Liver (tissue), 9 donors: ENCODE results near the gene ANAPC16. TPM values are rescaled to one million over a fixed set of nuclear protein-coding genes. Genes with fewer than 3 reads are reported as not detected.

Source experiments
- DNase-seq: peaks from one replicate; pipeline ENCODE4 v3.0.0-alpha.2; 2017; ENCODE audit warnings: low spot score
- H3K27ac ChIP-seq, 2 donors: one replicate each; pipeline ENCODE4 v1.7.0; 2013; ENCODE audit warnings: inconsistent platforms in 2 of 2, low read length in 2 of 2, control low read depth in 1 of 2, low read depth in 1 of 2, mild to moderate bottlenecking in 1 of 2
- H3K27me3 ChIP-seq, 4 donors: one replicate each; pipeline versions ENCODE4 v1.6.1 to v1.7.0; 2013; ENCODE audit warnings: low read length in 3 of 4, inconsistent platforms in 1 of 4, mild to moderate bottlenecking in 1 of 4, moderate library complexity in 1 of 4; ENCODE audit not compliant: control insufficient read depth in 4 of 4, insufficient read depth in 4 of 4
- H3K36me3 ChIP-seq, 4 donors: one replicate each; pipeline versions ENCODE4 v1.6.1 to v1.7.0; 2013; ENCODE audit warnings: low read length in 3 of 4, mild to moderate bottlenecking in 3 of 4, low read depth in 1 of 4, moderate library complexity in 1 of 4; ENCODE audit not compliant: control insufficient read depth in 4 of 4, insufficient read depth in 3 of 4
- H3K4me1 ChIP-seq, 4 donors: one replicate each; pipeline versions ENCODE4 v1.6.1 to v1.7.0; 2013; ENCODE audit warnings: low read length in 3 of 4, mild to moderate bottlenecking in 3 of 4, moderate library complexity in 1 of 4; ENCODE audit not compliant: control insufficient read depth in 4 of 4, insufficient read depth in 4 of 4
- H3K4me3 ChIP-seq, 3 donors: one replicate each; pipeline versions ENCODE4 v1.6.1 to v1.7.0; 2013; ENCODE audit warnings: low read length in 3 of 3, control low read depth in 1 of 3, low read depth in 1 of 3, mild to moderate bottlenecking in 1 of 3
- H3K9ac ChIP-seq, 2 donors: one replicate each; pipeline ENCODE4 v1.7.0; 2013; ENCODE audit warnings: low read length in 2 of 2, mild to moderate bottlenecking in 2 of 2, moderate library complexity in 2 of 2, control low read depth in 1 of 2, low read depth in 1 of 2
- H3K9me3 ChIP-seq, 4 donors: one replicate each; pipeline versions ENCODE4 v1.6.1 to v1.7.0; 2013; ENCODE audit warnings: low read length in 3 of 4; ENCODE audit not compliant: control insufficient read depth in 4 of 4
- ATF3 ChIP-seq: IDR thresholded peaks from 2 replicates; pipeline ENCODE4 v1.6.1; 2016; ENCODE audit warnings: antibody characterized with exemption
- CTCF ChIP-seq: fragments of 150-350 bp; IDR thresholded peaks from 2 replicates; pipeline ENCODE4 v1.5.1; 2017; ENCODE audit warnings: improper control_type of control experiment, low read depth, low read length; ENCODE audit not compliant: missing input control
- EGR1 ChIP-seq, 2 donors: IDR thresholded peaks; 2 replicates each; pipeline ENCODE4 v1.6.1; 2016 to 2018; ENCODE audit warnings: antibody characterized with exemption in 2 of 2, low read depth in 2 of 2
- FOXA1 ChIP-seq: IDR thresholded peaks from 2 replicates; pipeline ENCODE4 v1.6.1; 2016; ENCODE audit warnings: antibody characterized with exemption
- FOXA2 ChIP-seq: IDR thresholded peaks from 2 replicates; pipeline ENCODE4 v1.6.1; 2016; ENCODE audit warnings: antibody characterized with exemption
- GABPA ChIP-seq, 2 donors: IDR thresholded peaks in 1 of 2; conservative IDR thresholded peaks in 1 of 2; 2 replicates each; pipeline ENCODE4 v1.6.1; 2016; ENCODE audit warnings: antibody characterized with exemption in 2 of 2, mild to moderate bottlenecking in 1 of 2, moderate library complexity in 1 of 2
- HNF4A ChIP-seq, 2 donors: conservative IDR thresholded peaks; 2 replicates each; pipeline ENCODE4 v1.6.1; 2016; ENCODE audit warnings: antibody characterized with exemption in 2 of 2, mild to moderate bottlenecking in 2 of 2
- HNF4G ChIP-seq: IDR thresholded peaks from 2 replicates; pipeline ENCODE4 v1.6.1; 2016; ENCODE audit warnings: antibody characterized with exemption
- JUND ChIP-seq, 2 donors: IDR thresholded peaks; 2 replicates each; pipeline ENCODE4 v1.6.1; 2016; ENCODE audit warnings: antibody characterized with exemption in 2 of 2
- MAX ChIP-seq: IDR thresholded peaks from 2 replicates; pipeline ENCODE4 v1.6.1; 2016; ENCODE audit warnings: antibody characterized with exemption
- NR2F2 ChIP-seq: IDR thresholded peaks from 2 replicates; pipeline ENCODE4 v1.6.1; 2016; ENCODE audit warnings: antibody characterized with exemption
- RAD21 ChIP-seq, 2 donors: IDR thresholded peaks; 2 replicates each; pipeline ENCODE4 v1.6.1; 2016; ENCODE audit warnings: antibody characterized with exemption in 2 of 2, mild to moderate bottlenecking in 2 of 2
- REST ChIP-seq: IDR thresholded peaks from 2 replicates; pipeline ENCODE4 v1.6.1; 2016; ENCODE audit warnings: antibody characterized with exemption, mild to moderate bottlenecking
- RXRA ChIP-seq, 2 donors: IDR thresholded peaks; 2 replicates each; pipeline ENCODE4 v1.6.1; 2017 to 2018; ENCODE audit warnings: antibody characterized with exemption in 2 of 2, mild to moderate bottlenecking in 1 of 2
- SP1 ChIP-seq: IDR thresholded peaks from 2 replicates; pipeline ENCODE4 v1.6.1; 2018; ENCODE audit warnings: antibody characterized with exemption, mild to moderate bottlenecking
- TAF1 ChIP-seq: conservative IDR thresholded peaks from 2 replicates; pipeline ENCODE4 v1.6.1; 2016; ENCODE audit warnings: antibody characterized with exemption, mild to moderate bottlenecking
- YY1 ChIP-seq: IDR thresholded peaks from 2 replicates; pipeline ENCODE4 v1.6.1; 2016; ENCODE audit warnings: antibody characterized with exemption, mild to moderate bottlenecking
- ZBTB33 ChIP-seq: IDR thresholded peaks from 2 replicates; pipeline ENCODE4 v1.6.1; 2016; ENCODE audit warnings: antibody characterized with exemption
- WGBS: extraction: QIAGEN DNeasy Blood & Tissue Kit; methylation state at CpG from one replicate; pipeline ENCODE4 v1.1.7; 2013; 5-methylcytosine and 5-hydroxymethylcytosine counted together
- polyA plus RNA-seq, 2 donors: library from polyadenylated mRNA; stranded (reverse) in 1 of 2; unstranded in 1 of 2; fragments of 200-250 nt in 1 of 2; fragments of >200 nt in 1 of 2; fragmentation: Nextera tagmentation in 1 of 2; extraction: Ambion mirVana in 1 of 2; gene quantifications; one replicate each; pipeline versions ENCODE4 v1.2.1 to v1.2.3, GENCODE V29; 2013 to 2015
- total RNA-seq, 2 donors: library from RNA; depleted of rRNA; stranded (reverse); fragments of >200 nt; gene quantifications; one replicate each; pipeline ENCODE4 v1.2.3, GENCODE V29; 2014
- donor health status: healthy.
- donor health status: healthy.
- donor health status: healthy.
- donor health status: healthy.
- donor health status: healthy.

ANAPC16 gene
- total and polyA plus RNA-seq, 4 donors, result 36.8 to 96.3 (median 55.6) TPM

- Histone ChIP-seq H3K9ac (no peak overlapping the region), H3K27ac (no peak overlapping the region), H3K36me3 (no peaks in the 10 kb centered on the region), H3K9me3 (no peaks in the 10 kb centered on the region), H3K4me1 (peaks cover 2 to 17% (median 7%) of the 10 kb centered on the region in 4 donors), H3K27me3 (no peaks in the 10 kb centered on the region), H3K4me3 (no peak overlapping the region)
- 93% methylated on average over 11 of the region's 11 CpGs for WGBS
- DNase-seq, result no peak
- TF ChIP-seq NR2F2 (no peak), HNF4G (no peak)
Observed at GRCh38 chr10:72265990-72266865, 50.4 kb downstream of the ANAPC16 start.

GRCh38 chr10:72267381-72267780, 51.6 kb downstream of the ANAPC16 start:
- TF ChIP-seq CTCF, result no peak
- TF ChIP-seq SP1, result no peak
- TF ChIP-seq HNF4A (conservative IDR thresholded peaks at IDR 0.05), result no peak
- no peak for TF ChIP-seq RAD21 (IDR thresholded peaks at IDR 0.05)
- no peak for TF ChIP-seq REST
- no peak for TF ChIP-seq GABPA (IDR thresholded peaks at IDR 0.05 in 1 of 2, conservative IDR thresholded peaks at IDR 0.05 in 1 of 2)
- no peak for TF ChIP-seq YY1
- TF ChIP-seq ZBTB33, result no peak
- TF ChIP-seq TAF1, result no peak
- no peak for TF ChIP-seq NR2F2
- TF ChIP-seq EGR1 (IDR thresholded peaks at IDR 0.05; ENCODE audit: low read depth in 2 of 2), result no peak
- no peak for TF ChIP-seq MAX
- TF ChIP-seq JUND (IDR thresholded peaks at IDR 0.05), result no peak
- no peak for TF ChIP-seq HNF4G
- TF ChIP-seq RXRA (IDR thresholded peaks at IDR 0.05), result no peak
- TF ChIP-seq FOXA2, result no peak
- TF ChIP-seq FOXA1, result no peak
- no peak for TF ChIP-seq ATF3
- no peak overlapping the region for H3K27ac ChIP-seq
- H3K36me3 ChIP-seq, result no peaks in the 10 kb centered on the region
- no peak overlapping the region for H3K4me3 ChIP-seq
- peaks cover 2 to 10% (median 6%) of the 10 kb centered on the region in 4 donors for H3K4me1 ChIP-seq
- no peaks in the 10 kb centered on the region for H3K9me3 ChIP-seq
- WGBS, result 94% methylated on average over 6 of the region's 6 CpGs
- no peak overlapping the region for H3K9ac ChIP-seq
- no peak for DNase-seq
- H3K27me3 ChIP-seq, result no peaks in the 10 kb centered on the region
